H9 (cell line): Measurements from ENCODE around the gene GRWD1. TPM values are rescaled to one million over a fixed set of nuclear protein-coding genes. Genes with fewer than 3 reads are reported as not detected.

Source experiments
- DNase-seq: peaks from one replicate; pipeline ENCODE4 v3.0.0-alpha.2; 2017
- H2AFZ ChIP-seq: one replicate; pipeline ENCODE4 v1.6.1; 2013; ENCODE audit warnings: mild to moderate bottlenecking, low read length, control low read depth, moderate library complexity
- H2AK5ac ChIP-seq: 2 replicates; pipeline ENCODE4 v1.6.1; 2013; ENCODE audit warnings: low read length, control low read depth, mixed read lengths; ENCODE audit not compliant: insufficient read length
- H2BK120ac ChIP-seq: one replicate; pipeline ENCODE4 v1.6.1; 2013; ENCODE audit warnings: low read depth, mild to moderate bottlenecking, low read length, control low read depth, inconsistent platforms; ENCODE audit not compliant: poor library complexity, severe bottlenecking
- H2BK12ac ChIP-seq: 2 replicates; pipeline ENCODE4 v1.6.1; 2013; ENCODE audit warnings: low read length, control low read depth, mixed read lengths, low read depth; ENCODE audit not compliant: insufficient read length
- H2BK15ac ChIP-seq: 2 replicates; pipeline ENCODE4 v1.6.1; 2013; ENCODE audit warnings: low read depth, low read length, control low read depth
- H2BK20ac ChIP-seq: one replicate; pipeline ENCODE4 v1.6.1; 2013; ENCODE audit warnings: low read depth, mild to moderate bottlenecking, low read length, control low read depth, inconsistent platforms; ENCODE audit not compliant: poor library complexity, severe bottlenecking
- H2BK5ac ChIP-seq: 2 replicates; pipeline ENCODE4 v1.6.1; 2013; ENCODE audit warnings: low read length, control low read depth, mixed read lengths; ENCODE audit not compliant: insufficient read length
- H3K14ac ChIP-seq: 2 replicates; pipeline ENCODE4 v1.6.1; 2013; ENCODE audit warnings: low read length, control low read depth; ENCODE audit not compliant: insufficient read depth
- H3K18ac ChIP-seq: 2 replicates; pipeline ENCODE4 v1.6.1; 2013; ENCODE audit warnings: low read depth, mild to moderate bottlenecking, mixed read lengths, low read length, control low read depth; ENCODE audit not compliant: insufficient read length
- H3K23ac ChIP-seq: 2 replicates; pipeline ENCODE4 v1.6.1; 2013; ENCODE audit warnings: low read length, control low read depth, mixed read lengths, low read depth; ENCODE audit not compliant: insufficient read length
- H3K23me2 ChIP-seq: 2 replicates; pipeline ENCODE4 v1.6.1; 2013; ENCODE audit warnings: low read depth, mild to moderate bottlenecking, mixed read lengths, low read length, control low read depth; ENCODE audit not compliant: insufficient read length, poor library complexity, severe bottlenecking
- H3K27ac ChIP-seq: 2 replicates; pipeline ENCODE4 v1.5.1; 2013; ENCODE audit warnings: low read length, control low read depth, mixed read lengths, low read depth; ENCODE audit not compliant: insufficient read length
- H3K27me3 ChIP-seq: 2 replicates; pipeline ENCODE4 v1.6.1; 2013; ENCODE audit warnings: low read length, control low read depth, inconsistent platforms; ENCODE audit not compliant: insufficient read depth
- H3K4ac ChIP-seq: 2 replicates; pipeline ENCODE4 v1.6.1; 2013; ENCODE audit warnings: low read depth, mild to moderate bottlenecking, control low read depth, inconsistent platforms, low read length, moderate library complexity
- H3K4me1 ChIP-seq: 2 replicates; pipeline ENCODE4 v1.6.1; 2013; ENCODE audit warnings: low read length, control low read depth, inconsistent platforms; ENCODE audit not compliant: insufficient read depth
- H3K4me2 ChIP-seq: 2 replicates; pipeline ENCODE4 v1.6.1; 2013; ENCODE audit warnings: low read length, control low read depth, mixed read lengths; ENCODE audit not compliant: insufficient read length, insufficient read depth
- H3K56ac ChIP-seq: 2 replicates; pipeline ENCODE4 v1.6.1; 2013; ENCODE audit warnings: low read depth, mild to moderate bottlenecking, mixed read lengths, low read length, control low read depth; ENCODE audit not compliant: insufficient read length
- H3K79me1 ChIP-seq: 2 replicates; pipeline ENCODE4 v1.6.1; 2013; ENCODE audit warnings: low read depth, mild to moderate bottlenecking, moderate library complexity, low read length, control low read depth, inconsistent platforms; ENCODE audit not compliant: insufficient read depth, poor library complexity, severe bottlenecking
- H3K79me2 ChIP-seq: 2 replicates; pipeline ENCODE4 v1.6.1; 2013; ENCODE audit warnings: low read length, control low read depth, inconsistent platforms; ENCODE audit not compliant: insufficient read depth
- H3K9ac ChIP-seq: 2 replicates; pipeline ENCODE4 v1.6.1; 2013; ENCODE audit warnings: low read length, control low read depth, mixed read lengths; ENCODE audit not compliant: insufficient read length; ENCODE audit errors: extremely low read depth
- H3K9me3 ChIP-seq: one replicate; pipeline ENCODE4 v1.6.1; 2013; ENCODE audit warnings: low read depth, low read length, inconsistent platforms; ENCODE audit not compliant: control insufficient read depth
- H3T11ph ChIP-seq: one replicate; pipeline ENCODE4 v1.6.1; 2013; ENCODE audit warnings: mild to moderate bottlenecking, low read length, control low read depth, inconsistent platforms
- H4K20me1 ChIP-seq: one replicate; pipeline ENCODE4 v1.6.1; 2013; ENCODE audit not compliant: control insufficient read depth, insufficient read length, insufficient read depth
- H4K5ac ChIP-seq: 2 replicates; pipeline ENCODE4 v1.6.1; 2013; ENCODE audit warnings: low read depth, mild to moderate bottlenecking, mixed read lengths, low read length, control low read depth; ENCODE audit not compliant: insufficient read length
- H4K8ac ChIP-seq: replicated peaks from 2 replicates; pipeline ENCODE4 v1.6.1; 2013; ENCODE audit warnings: low read length, control low read depth, mixed read lengths, low read depth; ENCODE audit not compliant: insufficient read length
- H4K91ac ChIP-seq: 2 replicates; pipeline ENCODE4 v1.6.1; 2013; ENCODE audit warnings: low read depth, mild to moderate bottlenecking, moderate library complexity, mixed read lengths, low read length, control low read depth; ENCODE audit not compliant: insufficient read length
- H3K27ac Mint-ChIP-seq, 3 experiments: 2 replicates in 2 of 3; 3 replicates in 1 of 3; pipeline ENCODE4 v1.8.0; 2020 to 2021; ENCODE audit warnings: mixed read lengths in 3 of 3, mild to moderate bottlenecking in 1 of 3, moderate library complexity in 1 of 3
- H3K27me3 Mint-ChIP-seq: 2 replicates; pipeline ENCODE4 v1.8.0; 2021; ENCODE audit warnings: low read depth, mild to moderate bottlenecking, moderate library complexity, mixed read lengths
- H3K36me3 Mint-ChIP-seq, 3 experiments: 2 replicates in 2 of 3; 3 replicates in 1 of 3; pipeline ENCODE4 v1.8.0; 2020 to 2021; ENCODE audit warnings: low read depth in 3 of 3, mixed read lengths in 3 of 3; ENCODE audit not compliant: insufficient read depth in 1 of 3
- H3K4me1 Mint-ChIP-seq, 2 experiments: 2 replicates each; pipeline ENCODE4 v1.8.0; 2020; ENCODE audit warnings: mixed read lengths in 2 of 2
- H3K4me3 Mint-ChIP-seq, 2 experiments: 2 replicates in 1 of 2; 3 replicates in 1 of 2; pipeline ENCODE4 v1.8.0; 2020 to 2021; ENCODE audit warnings: mild to moderate bottlenecking in 2 of 2, mixed read lengths in 2 of 2, moderate library complexity in 1 of 2
- H3K9me3 Mint-ChIP-seq, 2 experiments: 2 replicates in 1 of 2; 3 replicates in 1 of 2; pipeline ENCODE4 v1.8.0; 2020; ENCODE audit warnings: mild to moderate bottlenecking in 2 of 2, mixed read lengths in 2 of 2, moderate library complexity in 1 of 2
- CTCF ChIP-seq: fragments of 200-600 bp; sonication (generic); conservative IDR thresholded peaks from 3 replicates; pipeline ENCODE4 v1.8.0; 2021; ENCODE audit warnings: antibody characterized with exemption, mild to moderate bottlenecking
- WGBS: extraction: QIAGEN DNeasy Blood & Tissue Kit; methylation state at CpG from one replicate; pipeline ENCODE4 v1.1.7; 2013; ENCODE audit warnings: missing lambda C conversion rate, low lambda C conversion rate, mixed read lengths; ENCODE audit not compliant: insufficient read length; ENCODE audit errors: extremely low coverage; 5-methylcytosine and 5-hydroxymethylcytosine counted together
- total RNA-seq: library from RNA; stranded (reverse); gene quantifications from 2 replicates; pipeline ENCODE4 v1.2.1, GENCODE V29; 2021

GRWD1 gene
- total RNA-seq, 1 experiment from 2014 or later, result 92.0 TPM

DNA sequence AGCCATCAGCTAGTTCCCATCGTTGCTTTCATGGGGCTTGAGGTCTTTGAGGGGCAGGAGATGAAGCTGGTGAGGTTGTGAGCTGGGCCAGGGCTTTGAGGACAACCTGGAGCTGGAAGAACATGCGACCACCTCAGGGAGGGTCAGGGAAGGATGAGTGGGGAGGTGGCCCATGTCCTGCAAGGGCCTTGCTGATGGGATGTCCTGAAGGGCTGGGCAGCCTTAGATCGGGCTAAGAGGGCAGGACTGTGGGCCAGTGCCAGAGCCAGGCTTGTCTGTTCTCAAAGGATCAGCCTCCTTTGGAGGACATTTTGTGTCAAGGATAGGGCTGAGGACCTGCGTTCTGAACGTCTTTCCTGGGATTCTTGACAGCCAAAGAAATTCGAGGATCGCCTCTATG lies 33.9 kb downstream of the GRWD1 start:
- Histone ChIP-seq H3K56ac (no peak overlapping the region), H3K23ac (no peak overlapping the region), H3K14ac (no peak overlapping the region), H3K79me2 (no peaks in the 10 kb centered on the region), H2AK5ac (no peak overlapping the region), H2AFZ (no peak overlapping the region), H3K27ac (no peak overlapping the region), H3K23me2 (no peaks in the 10 kb centered on the region), H4K91ac (no peak overlapping the region), H3K27me3 (no peaks in the 10 kb centered on the region), H4K20me1 (no peaks in the 10 kb centered on the region), H3T11ph (no peak overlapping the region), H3K4me1 (no peaks in the 10 kb centered on the region), H3K18ac (no peak overlapping the region), H3K9ac (no peak overlapping the region), H2BK5ac (no peak overlapping the region), H2BK20ac (no peak overlapping the region), H2BK15ac (no peak overlapping the region), H2BK12ac (no peak overlapping the region), H3K79me1 (no peaks in the 10 kb centered on the region), H3K4me2 (no peak overlapping the region), H2BK120ac (no peak overlapping the region), H3K9me3 (no peaks in the 10 kb centered on the region), H4K8ac (no peak overlapping the region), H3K4ac (no peak overlapping the region), H4K5ac (no peak overlapping the region)
- Mint-ChIP-seq H3K4me1 (peaks cover 3 to 13% of the 10 kb centered on the region in 2 experiments; a peak in 3 of 4 replicates), H3K27me3 (peaks cover 3% of the 10 kb centered on the region; the same call in 1 of the 2 replicates), H3K36me3 (peaks cover 28 to 69% (median 54%) of the 10 kb centered on the region in 3 experiments), H3K4me3 (peak overlapping the region in 1 of 2 experiments; percentile 20; a peak in 1 of 5 replicates), H3K9me3 (no peaks in the 10 kb centered on the region), H3K27ac (peak overlapping the region in 2 of 3 experiments; percentile 34 to 82; a peak in 5 of 7 replicates)
- TF ChIP-seq CTCF, result no peak
- no peak for DNase-seq
- no CpG with 5 or more reads among the region's 7 CpGs for WGBS
